ENCODE results near the gene SUPT7L. TPM values are rescaled to one million over a fixed set of nuclear protein-coding genes. Genes with fewer than 3 reads are reported as not detected.

The SUPT7L gene
- total RNA-seq, 1 experiment from 2014 or later, result 25.2 TPM

DNA sequence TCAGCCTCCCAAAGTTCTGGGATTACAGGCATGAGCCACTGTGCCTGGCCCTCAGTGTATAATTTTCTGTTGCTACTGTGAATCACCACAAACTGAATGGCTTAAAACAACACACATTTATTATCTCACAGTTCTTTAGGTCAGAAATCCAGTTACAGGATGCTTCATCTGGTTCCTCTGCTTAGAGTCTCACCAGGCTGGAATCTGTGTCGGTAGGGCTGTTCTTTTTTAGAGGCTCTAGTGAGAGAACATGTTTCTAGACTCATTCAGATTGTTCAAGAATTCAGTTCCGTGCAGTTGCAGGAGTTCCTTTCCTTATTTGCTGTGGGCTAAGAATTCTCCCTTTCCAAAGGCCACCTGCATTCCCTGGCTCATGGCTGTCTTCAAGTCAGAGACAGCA is 56.8 kb downstream of the SUPT7L start:
- no peak overlapping the region for H2AFZ ChIP-seq (ENCODE audit: low read depth, low read length, poor library complexity, severe bottlenecking)
- H3K4me1 ChIP-seq (ENCODE audit: control insufficient read depth in 1 of 2, insufficient read depth in 2 of 2, low read length in 2 of 2), result no peaks in the 10 kb centered on the region
- H3K4me3 ChIP-seq (replicated peaks in 1 of 2; ENCODE audit: low read depth in 1 of 2, low read length in 2 of 2), result no peak overlapping the region
- H3K36me3 ChIP-seq (ENCODE audit: control insufficient read depth in 1 of 2, insufficient read depth in 2 of 2, low read length in 2 of 2), result peaks cover 29 to 35% of the 10 kb centered on the region in 2 experiments
- no peaks in the 10 kb centered on the region for H3K9me3 ChIP-seq (ENCODE audit: control insufficient read depth in 1 of 2, insufficient read depth in 1 of 2, low read depth in 1 of 2, low read length in 2 of 2)
- no peak overlapping the region for H3K4me2 ChIP-seq (ENCODE audit: low read length)
- peaks cover 35% of the 10 kb centered on the region for H3K79me2 ChIP-seq (ENCODE audit: insufficient read depth, low read length)
- BruUV-seq (replicated peaks), result no TSS peak
- H3K9me2 ChIP-seq (ENCODE audit: insufficient read depth), result no peaks in the 10 kb centered on the region
- DNase-seq (ENCODE audit: low read depth, low spot score) (no peak), ATAC-seq (no peak)
- ChIA-PET POLR2A (no interaction called here), RAD21 (ENCODE audit: low non-redundant PET in 1 of 2, low total read pairs in 2 of 2, uncharacterized antibody in 2 of 2, unreplicated experiment in 2 of 2) (no interaction called here), CTCF (no interaction called here)
- no peak overlapping the region for H3K27ac ChIP-seq (ENCODE audit: low read depth, low read length)
- H3K27me3 ChIP-seq (ENCODE audit: insufficient read depth, low read length), result no peaks in the 10 kb centered on the region
- TF ChIP-seq JUND (IDR thresholded peaks at IDR 0.05) (no peak), ZFX (IDR thresholded peaks at IDR 0.05) (no peak), POLR2AphosphoS5 (IDR thresholded peaks at IDR 0.05; ENCODE audit: low read depth, low read length) (no peak), EZH2phosphoT487 (IDR thresholded peaks at IDR 0.05; ENCODE audit: borderline replicate concordance) (no peak), SIN3A (IDR thresholded peaks at IDR 0.05; ENCODE audit: low read depth) (no peak)
- TF ChIP-seq, protein P1, sequence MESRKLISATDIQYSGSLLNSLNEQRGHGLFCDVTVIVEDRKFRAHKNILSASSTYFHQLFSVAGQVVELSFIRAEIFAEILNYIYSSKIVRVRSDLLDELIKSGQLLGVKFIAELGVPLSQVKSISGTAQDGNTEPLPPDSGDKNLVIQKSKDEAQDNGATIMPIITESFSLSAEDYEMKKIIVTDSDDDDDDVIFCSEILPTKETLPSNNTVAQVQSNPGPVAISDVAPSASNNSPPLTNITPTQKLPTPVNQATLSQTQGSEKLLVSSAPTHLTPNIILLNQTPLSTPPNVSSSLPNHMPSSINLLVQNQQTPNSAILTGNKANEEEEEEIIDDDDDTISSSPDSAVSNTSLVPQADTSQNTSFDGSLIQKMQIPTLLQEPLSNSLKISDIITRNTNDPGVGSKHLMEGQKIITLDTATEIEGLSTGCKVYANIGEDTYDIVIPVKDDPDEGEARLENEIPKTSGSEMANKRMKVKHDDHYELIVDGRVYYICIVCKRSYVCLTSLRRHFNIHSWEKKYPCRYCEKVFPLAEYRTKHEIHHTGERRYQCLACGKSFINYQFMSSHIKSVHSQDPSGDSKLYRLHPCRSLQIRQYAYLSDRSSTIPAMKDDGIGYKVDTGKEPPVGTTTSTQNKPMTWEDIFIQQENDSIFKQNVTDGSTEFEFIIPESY (IDR thresholded peaks at IDR 0.05; ENCODE audit: extremely low read depth, insufficient replicate concordance, low read length), result no peak
- TF ChIP-seq, protein P2, sequence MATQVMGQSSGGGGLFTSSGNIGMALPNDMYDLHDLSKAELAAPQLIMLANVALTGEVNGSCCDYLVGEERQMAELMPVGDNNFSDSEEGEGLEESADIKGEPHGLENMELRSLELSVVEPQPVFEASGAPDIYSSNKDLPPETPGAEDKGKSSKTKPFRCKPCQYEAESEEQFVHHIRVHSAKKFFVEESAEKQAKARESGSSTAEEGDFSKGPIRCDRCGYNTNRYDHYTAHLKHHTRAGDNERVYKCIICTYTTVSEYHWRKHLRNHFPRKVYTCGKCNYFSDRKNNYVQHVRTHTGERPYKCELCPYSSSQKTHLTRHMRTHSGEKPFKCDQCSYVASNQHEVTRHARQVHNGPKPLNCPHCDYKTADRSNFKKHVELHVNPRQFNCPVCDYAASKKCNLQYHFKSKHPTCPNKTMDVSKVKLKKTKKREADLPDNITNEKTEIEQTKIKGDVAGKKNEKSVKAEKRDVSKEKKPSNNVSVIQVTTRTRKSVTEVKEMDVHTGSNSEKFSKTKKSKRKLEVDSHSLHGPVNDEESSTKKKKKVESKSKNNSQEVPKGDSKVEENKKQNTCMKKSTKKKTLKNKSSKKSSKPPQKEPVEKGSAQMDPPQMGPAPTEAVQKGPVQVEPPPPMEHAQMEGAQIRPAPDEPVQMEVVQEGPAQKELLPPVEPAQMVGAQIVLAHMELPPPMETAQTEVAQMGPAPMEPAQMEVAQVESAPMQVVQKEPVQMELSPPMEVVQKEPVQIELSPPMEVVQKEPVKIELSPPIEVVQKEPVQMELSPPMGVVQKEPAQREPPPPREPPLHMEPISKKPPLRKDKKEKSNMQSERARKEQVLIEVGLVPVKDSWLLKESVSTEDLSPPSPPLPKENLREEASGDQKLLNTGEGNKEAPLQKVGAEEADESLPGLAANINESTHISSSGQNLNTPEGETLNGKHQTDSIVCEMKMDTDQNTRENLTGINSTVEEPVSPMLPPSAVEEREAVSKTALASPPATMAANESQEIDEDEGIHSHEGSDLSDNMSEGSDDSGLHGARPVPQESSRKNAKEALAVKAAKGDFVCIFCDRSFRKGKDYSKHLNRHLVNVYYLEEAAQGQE (IDR thresholded peaks at IDR 0.05; ENCODE audit: low read depth), result no peak
- no peak overlapping the region for H3K9ac ChIP-seq (ENCODE audit: low read length)
- intact Hi-C loops (cut with micrococcal nuclease), result no loop called here
- H4K20me1 ChIP-seq (ENCODE audit: insufficient read depth), result no peaks in the 10 kb centered on the region

Other genes starting within 250 kb of the SUPT7L start
- gene NRBP1, start 235.0 kb downstream of the SUPT7L start, total RNA-seq (2021; ENCODE audit: unreplicated experiment), result 79.1 TPM
- 65.7 TPM for gene KRTCAP3, start 221.2 kb downstream of the SUPT7L start, total RNA-seq (2021; ENCODE audit: unreplicated experiment)
- gene IFT172, start 173.9 kb downstream of the SUPT7L start, total RNA-seq (2021; ENCODE audit: unreplicated experiment), result 13.7 TPM
- 3.3 TPM for gene FNDC4, start 168.4 kb downstream of the SUPT7L start, total RNA-seq (2021; ENCODE audit: unreplicated experiment)
- not detected for gene GCKR, start 166.8 kb downstream of the SUPT7L start, total RNA-seq (2021; ENCODE audit: unreplicated experiment)
- gene ZNF512, start 80.6 kb downstream of the SUPT7L start, total RNA-seq (2021; ENCODE audit: unreplicated experiment), result 33.0 TPM
- 2.1 TPM for gene CCDC121, start 34.6 kb downstream of the SUPT7L start, total RNA-seq (2021; ENCODE audit: unreplicated experiment)
- 34.3 TPM for gene GPN1, start 34.6 kb downstream of the SUPT7L start, total RNA-seq (2021; ENCODE audit: unreplicated experiment)
- gene SLC4A1AP, start 275 bp upstream of the SUPT7L start, total RNA-seq (2021; ENCODE audit: unreplicated experiment), result 19.8 TPM
- gene MRPL33, start 108.1 kb upstream of the SUPT7L start, total RNA-seq (2021; ENCODE audit: unreplicated experiment), result 66.3 TPM
- gene RBKS, start 226.8 kb upstream of the SUPT7L start, total RNA-seq (2021; ENCODE audit: unreplicated experiment), result 2.4 TPM
- gene BABAM2, start 227.1 kb upstream of the SUPT7L start, total RNA-seq (2021; ENCODE audit: unreplicated experiment), result 23.8 TPM

Measured in HCT116 (cell line).